Hippocampal formation (tissue), 2 donors: ENCODE measurements around the gene GIGYF2.
"Not testable (repeated sequence)": the region's sequence is repeated elsewhere in the genome, so short reads cannot be mapped to it uniquely, and the experiment has no call there.

Experiments
- DNase-seq, 2 donors: peaks; one replicate each; lab custom pipeline; 2025; lab: John Stamatoyannopoulos, UW

GIGYF2 gene

GRCh38 chr2:232687382-232688160, 9.6 kb upstream of the GIGYF2 start:
- DNase-seq: no peak

GRCh38 chr2:232688201-232688600, 8.9 kb upstream of the GIGYF2 start:
- no peak for DNase-seq

- DNase-seq: peak; percentile 9 to 29
These were observed 7.8 kb upstream of the GIGYF2 start for GRCh38 chr2:232689152-232689910.

- not testable (repeated sequence) for DNase-seq
These were observed 6.0 kb upstream of the GIGYF2 start for GRCh38 chr2:232691117-232691516.

GRCh38 chr2:232693344-232693743, 3.8 kb upstream of the GIGYF2 start:
- no peak for DNase-seq

GRCh38 chr2:232696609-232697058, 497 bp upstream of the GIGYF2 start:
- no peak for DNase-seq

- DNase-seq: no peak
These were observed 628 bp downstream of the GIGYF2 start for GRCh38 chr2:232697807-232698110.

- DNase-seq: no peak
These were observed 1.5 kb downstream of the GIGYF2 start for GRCh38 chr2:232698556-232699091.

- DNase-seq: no peak
These were observed 2.0 kb downstream of the GIGYF2 start for GRCh38 chr2:232699110-232699509.

- no peak for DNase-seq
These were observed 3.0 kb downstream of the GIGYF2 start for GRCh38 chr2:232700154-232700553.

- DNase-seq: no peak
These were observed 9.9 kb downstream of the GIGYF2 start for GRCh38 chr2:232707076-232707475.

- no peak for DNase-seq
These were observed 16.4 kb downstream of the GIGYF2 start for GRCh38 chr2:232713505-232713904.

- DNase-seq: no peak
These were observed 17.8 kb downstream of the GIGYF2 start for GRCh38 chr2:232714969-232715368.

GRCh38 chr2:232720056-232720455, 22.9 kb downstream of the GIGYF2 start:
- not testable (repeated sequence) for DNase-seq

- DNase-seq: no peak
These were observed 24.1 kb downstream of the GIGYF2 start for GRCh38 chr2:232721261-232721660.

GRCh38 chr2:232721882-232722281, 24.8 kb downstream of the GIGYF2 start:
- DNase-seq: no peak

- no peak for DNase-seq
These were observed 25.9 kb downstream of the GIGYF2 start for GRCh38 chr2:232723027-232723426.

- DNase-seq: no peak
These were observed 31.7 kb downstream of the GIGYF2 start for GRCh38 chr2:232728785-232729184.

- no peak for DNase-seq
These were observed 34.3 kb downstream of the GIGYF2 start for GRCh38 chr2:232731470-232731869.

GRCh38 chr2:232741294-232741693, 44.2 kb downstream of the GIGYF2 start:
- DNase-seq: no peak

GRCh38 chr2:232741972-232742371, 44.8 kb downstream of the GIGYF2 start:
- DNase-seq: no peak

- no peak for DNase-seq
These were observed 47.8 kb downstream of the GIGYF2 start for GRCh38 chr2:232744963-232745362.

GRCh38 chr2:232748038-232748437, 50.9 kb downstream of the GIGYF2 start:
- no peak for DNase-seq
